Activated CD4-positive, alpha-beta memory T cell treated with anti-CD3 and anti-CD28 coated beads, Interleukin-2, amount 10 ng/mL, durations not matched to agents 7 days and 5 days (primary cell): Measurements from ENCODE around the gene RNF169. TPM values are rescaled to one million over a fixed set of nuclear protein-coding genes. Genes with fewer than 3 reads are reported as not detected.
"Not testable (repeated sequence)": the region's sequence is repeated elsewhere in the genome, so short reads cannot be mapped to it uniquely, and the experiment has no call there.

Source experiments
- CTCF ChIA-PET: fragments of 350-600 bp; sonication (Branson Sonifier 250); formaldehyde crosslinking; loops from one replicate; lab custom pipeline; 2021; ENCODE audit warnings: antibody characterized with exemption, inconsistent platforms; lab: Charles Lee
- POLR2A ChIA-PET: fragments of 350-600 bp; sonication (Branson Sonifier 250); formaldehyde crosslinking; loops from one replicate; lab custom pipeline; 2021; ENCODE audit warnings: antibody characterized with exemption; lab: Charles Lee
- DNase-seq: peaks from one replicate; pipeline ENCODE4 v3.0.0-alpha.2; 2020
- H3K27ac Mint-ChIP-seq: one replicate; pipeline ENCODE4 v1.8.0; 2021; ENCODE audit warnings: mild to moderate bottlenecking, mixed read lengths
- H3K27me3 Mint-ChIP-seq: one replicate; pipeline ENCODE4 v1.8.0; 2021; ENCODE audit warnings: mixed read lengths
- H3K36me3 Mint-ChIP-seq: one replicate; pipeline ENCODE4 v1.8.0; 2021; ENCODE audit warnings: low read depth, mixed read lengths
- H3K4me1 Mint-ChIP-seq: one replicate; pipeline ENCODE4 v1.8.0; 2021; ENCODE audit warnings: mixed read lengths
- H3K4me3 Mint-ChIP-seq: one replicate; pipeline ENCODE4 v1.8.0; 2021; ENCODE audit warnings: mild to moderate bottlenecking, mixed read lengths
- H3K9me3 Mint-ChIP-seq: one replicate; pipeline ENCODE4 v1.8.0; 2021; ENCODE audit warnings: mixed read lengths
- total RNA-seq, 2 experiments: library from RNA; stranded (reverse); gene quantifications; one replicate each; pipeline ENCODE4 v1.2.3, GENCODE V29; 2021

The RNF169 gene
- total RNA-seq, 2 experiments from 2014 or later: 18.6 to 19.1 TPM

DNA sequence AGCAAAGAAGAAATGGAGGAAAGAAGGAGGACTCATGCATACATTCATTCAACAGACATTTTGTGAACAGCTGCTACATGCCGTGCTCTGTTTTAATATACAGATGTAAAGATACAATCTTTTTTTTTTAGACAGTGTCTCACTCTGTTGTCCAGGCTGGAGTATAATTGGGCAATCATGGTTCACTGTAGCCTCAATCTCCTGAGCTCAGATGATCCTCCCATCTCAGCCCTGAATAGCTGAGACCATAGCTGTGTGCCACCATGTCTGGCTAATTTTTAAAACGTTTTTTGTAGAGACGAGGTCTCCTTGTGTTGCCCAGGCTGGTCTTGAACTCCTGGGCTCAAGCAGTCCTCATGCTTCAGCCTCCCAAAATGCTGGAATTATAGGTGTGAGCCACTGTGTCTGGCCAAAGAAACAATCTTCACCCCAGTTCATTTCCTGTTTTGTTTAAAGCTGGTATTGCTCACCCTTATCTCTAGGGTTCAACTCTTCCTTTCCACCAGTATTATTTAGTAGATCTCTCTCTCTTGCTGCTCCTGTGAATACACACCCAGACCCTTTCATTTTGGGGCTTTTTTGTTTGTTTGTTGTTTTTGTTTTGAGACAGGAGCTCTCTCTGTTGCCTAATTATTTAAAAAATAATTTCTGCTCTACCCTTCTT lies 69.8 kb downstream of the RNF169 start:
- ChIA-PET CTCF (interaction anchor here (0.7 to 0.9 kb wide), 2 partner anchors 17 to 94 kb away, joined by 3 read pairs; no protein-coding TSS in a partner anchor), POLR2A (no interaction called here)
- DNase-seq: no peak
- Mint-ChIP-seq H3K4me1 (peaks cover 31% of the 10 kb centered on the region), H3K27me3 (no peaks in the 10 kb centered on the region), H3K27ac (peak overlapping the region; percentile 53), H3K4me3 (no peak overlapping the region), H3K9me3 (peaks cover 3% of the 10 kb centered on the region), H3K36me3 (peaks cover 65% of the 10 kb centered on the region)

DNA sequence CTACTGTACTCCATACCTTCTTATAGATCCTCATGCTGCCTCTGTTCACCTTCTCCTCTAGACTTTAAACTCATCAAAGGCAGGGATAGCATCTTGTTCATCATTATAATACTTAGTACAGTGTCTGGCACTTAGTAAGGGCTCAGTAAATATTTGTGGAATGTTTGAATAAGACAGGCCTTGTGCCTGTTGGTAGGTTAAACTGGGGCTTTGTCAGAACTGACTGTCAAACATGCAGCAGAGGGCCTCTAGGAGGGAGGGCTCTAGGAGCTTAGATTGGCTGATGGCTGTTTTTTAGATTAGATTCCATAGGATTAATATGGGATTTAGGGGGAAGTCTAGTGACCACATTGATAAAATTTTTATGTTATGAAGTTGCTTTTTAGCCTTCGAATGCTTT lies 70.8 kb downstream of the RNF169 start:
- ChIA-PET CTCF (interaction anchor here (0.7 kb wide), 1 partner anchor 157 kb away, joined by 3 read pairs; no protein-coding TSS in a partner anchor), POLR2A (no interaction called here)
- Mint-ChIP-seq H3K27ac (no peak overlapping the region), H3K4me1 (peaks cover 31% of the 10 kb centered on the region), H3K36me3 (peaks cover 75% of the 10 kb centered on the region), H3K9me3 (peaks cover 10% of the 10 kb centered on the region), H3K27me3 (no peaks in the 10 kb centered on the region), H3K4me3 (no peak overlapping the region)
- DNase-seq: no peak

DNA sequence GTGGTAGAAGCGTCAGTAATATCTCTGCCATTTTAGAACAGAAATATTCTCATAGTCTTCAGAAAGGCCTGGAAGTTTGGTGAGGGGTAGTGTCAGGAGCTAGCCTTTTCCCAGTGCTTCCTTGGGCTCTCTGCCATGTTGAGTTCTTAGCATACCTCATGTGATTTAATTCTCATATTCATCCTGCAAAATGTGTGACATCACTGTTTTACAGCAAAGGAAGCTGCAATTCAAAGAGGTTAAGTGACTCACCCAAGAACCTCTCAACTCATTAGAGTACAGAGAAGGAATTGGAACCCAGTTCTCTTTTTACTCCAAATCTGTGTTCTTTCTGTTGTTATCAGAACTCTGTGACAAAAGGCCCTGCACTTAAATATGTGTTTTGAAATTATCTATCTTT lies 72.1 kb downstream of the RNF169 start:
- CTCF ChIA-PET: interaction anchor here (1.0 to 1.2 kb wide), 2 partner anchors 36 to 105 kb away, joined by 3 read pairs; no protein-coding TSS in a partner anchor
- DNase-seq: no peak
- POLR2A ChIA-PET: no interaction called here
- H3K36me3 Mint-ChIP-seq: peaks cover 86% of the 10 kb centered on the region
- H3K4me1 Mint-ChIP-seq: peaks cover 31% of the 10 kb centered on the region
- H3K4me3 Mint-ChIP-seq: no peak overlapping the region
- peaks cover 20% of the 10 kb centered on the region for H3K9me3 Mint-ChIP-seq
- no peaks in the 10 kb centered on the region for H3K27me3 Mint-ChIP-seq
- H3K27ac Mint-ChIP-seq: no peak overlapping the region

DNA sequence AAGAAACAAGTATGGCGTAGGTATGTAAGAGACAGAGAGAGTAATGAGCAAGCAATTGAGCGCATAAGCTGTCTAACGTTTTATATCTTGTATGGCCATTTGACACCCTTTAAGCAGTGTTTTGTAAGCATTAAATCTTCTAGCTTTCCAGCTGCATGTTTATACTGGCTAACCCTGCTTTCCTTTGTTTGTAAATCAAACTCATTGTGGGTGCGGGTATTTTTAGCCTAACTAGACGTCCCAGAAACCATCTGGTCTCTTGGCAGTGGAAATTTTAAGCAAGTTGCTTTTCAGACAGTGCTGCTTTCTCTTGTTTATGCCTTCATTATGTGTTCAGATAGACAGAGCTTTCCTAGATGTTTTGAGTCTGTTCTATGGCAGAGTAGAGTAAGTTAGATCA lies 73.5 kb downstream of the RNF169 start:
- CTCF ChIA-PET: no interaction called here
- DNase-seq: no peak
- H3K4me3 Mint-ChIP-seq: no peak overlapping the region
- H3K9me3 Mint-ChIP-seq: peaks cover 34% of the 10 kb centered on the region
- no peaks in the 10 kb centered on the region for H3K27me3 Mint-ChIP-seq
- H3K4me1 Mint-ChIP-seq: peaks cover 31% of the 10 kb centered on the region
- H3K36me3 Mint-ChIP-seq: peaks cover 87% of the 10 kb centered on the region
- H3K27ac Mint-ChIP-seq: no peak overlapping the region
- POLR2A ChIA-PET: no interaction called here

DNA sequence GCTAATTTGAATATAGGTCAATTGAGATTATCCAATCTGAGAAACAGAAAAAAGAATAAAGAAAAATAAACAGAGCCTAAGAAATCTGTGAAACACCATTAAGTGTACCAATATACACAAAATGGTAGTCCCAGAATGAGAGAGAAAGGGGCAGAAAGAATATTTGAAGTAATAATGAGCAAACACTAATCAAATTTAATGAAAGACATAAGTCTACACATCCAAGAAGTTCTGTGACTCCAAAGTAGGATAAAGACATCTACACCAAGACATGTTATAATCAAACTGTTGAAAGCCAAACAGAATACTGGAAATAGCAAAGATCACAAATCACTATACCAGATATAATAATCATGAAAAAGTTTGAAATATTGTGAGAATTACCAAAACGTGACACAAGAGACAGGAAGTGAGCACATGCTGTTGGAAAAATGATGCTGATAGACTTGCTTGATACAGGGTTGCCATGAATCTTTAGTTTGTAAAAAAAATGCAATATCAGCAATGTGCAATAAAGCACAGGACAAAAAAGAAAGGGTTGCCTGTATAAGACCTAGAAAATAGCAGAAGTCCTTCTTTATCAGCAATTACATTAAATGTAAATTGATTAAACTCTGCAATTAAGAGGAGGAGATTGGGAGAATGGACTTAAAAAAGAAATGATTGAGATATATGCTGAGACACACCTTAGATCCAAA lies 75.8 kb downstream of the RNF169 start:
- CTCF ChIA-PET: no interaction called here

DNA sequence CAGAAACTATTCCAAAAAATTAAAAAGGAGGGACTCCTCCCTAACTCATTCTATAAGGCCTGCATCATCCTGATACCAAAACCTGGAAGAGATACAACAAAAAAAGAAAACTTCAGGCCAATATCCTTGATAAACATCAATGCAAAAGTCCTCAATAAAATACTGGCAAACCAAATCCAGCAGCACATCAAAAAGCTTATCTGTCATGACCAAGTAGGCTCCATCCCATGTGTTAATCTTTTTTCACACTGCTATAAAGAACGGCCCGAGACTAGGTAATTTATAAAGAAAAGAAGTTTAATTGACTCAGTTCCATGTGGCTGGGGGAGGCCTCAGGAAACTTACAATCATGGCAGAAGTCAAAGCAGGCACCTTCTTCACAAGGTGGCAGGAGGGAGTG lies 76.9 kb downstream of the RNF169 start:
- H3K4me1 Mint-ChIP-seq, POLR2A ChIA-PET, H3K27me3 Mint-ChIP-seq, H3K27ac Mint-ChIP-seq, DNase-seq, CTCF ChIA-PET, H3K4me3 Mint-ChIP-seq: not testable (repeated sequence)
- H3K36me3 Mint-ChIP-seq: peaks cover 79% of the 10 kb centered on the region
- H3K9me3 Mint-ChIP-seq: peaks cover 47% of the 10 kb centered on the region

More for the DNA sequence above, 75.8 kb downstream of the RNF169 start:
- no peak for DNase-seq
- Mint-ChIP-seq H3K27me3 (no peaks in the 10 kb centered on the region), H3K4me3 (no peak overlapping the region), H3K36me3 (peaks cover 84% of the 10 kb centered on the region), H3K4me1 (peaks cover 11% of the 10 kb centered on the region), H3K27ac (no peak overlapping the region), H3K9me3 (peaks cover 47% of the 10 kb centered on the region)
- POLR2A ChIA-PET: interaction anchor here (0.7 kb wide), 1 partner anchor 80 kb away, joined by 3 read pairs; no protein-coding TSS in a partner anchor

DNA sequence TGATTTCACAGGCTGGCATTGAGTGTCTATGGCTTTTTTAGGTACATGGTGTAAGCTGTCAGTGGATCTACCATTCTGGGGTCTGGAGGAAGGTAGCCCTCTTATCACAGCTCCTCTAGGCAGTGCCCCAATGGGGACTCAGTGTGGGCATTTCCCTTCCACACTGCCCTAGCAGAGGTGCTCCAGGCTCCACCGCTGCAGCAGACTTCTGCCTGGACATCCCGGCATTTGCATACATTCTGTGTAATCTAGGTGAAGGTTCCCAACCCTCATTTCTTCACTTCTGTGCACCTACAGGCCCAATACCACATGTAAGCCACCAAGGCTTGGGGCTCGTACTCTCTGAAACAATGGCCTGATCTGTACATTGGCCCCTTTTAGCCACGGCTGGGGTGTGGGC lies 78.3 kb downstream of the RNF169 start:
- Mint-ChIP-seq H3K27me3 (no peaks in the 10 kb centered on the region), H3K9me3 (peaks cover 47% of the 10 kb centered on the region), H3K4me3 (no peak overlapping the region), H3K4me1 (no peaks in the 10 kb centered on the region), H3K27ac (no peak overlapping the region), H3K36me3 (peaks cover 81% of the 10 kb centered on the region)
- POLR2A ChIA-PET: no interaction called here
- DNase-seq: no peak
- CTCF ChIA-PET: no interaction called here

DNA sequence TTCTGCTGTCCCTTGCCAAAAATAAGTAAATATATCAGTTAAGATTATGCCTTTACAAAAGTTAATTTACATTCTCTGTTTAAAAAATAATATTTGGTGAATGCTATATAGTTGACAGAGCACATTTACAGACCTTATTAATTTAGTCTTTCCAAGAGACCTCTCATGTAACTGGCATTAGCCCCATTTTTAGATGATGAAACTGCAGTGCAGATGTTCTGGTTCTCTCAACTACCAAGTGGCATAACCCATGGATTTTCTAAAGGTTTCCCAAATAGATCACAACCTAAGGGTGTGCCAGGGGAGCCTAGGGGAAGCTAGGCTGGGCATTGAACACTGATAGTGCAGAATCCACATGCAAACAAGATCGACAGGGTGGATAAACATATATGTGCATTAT lies 88.5 kb downstream of the RNF169 start:
- Mint-ChIP-seq H3K4me3 (no peak overlapping the region), H3K4me1 (no peaks in the 10 kb centered on the region), H3K9me3 (no peaks in the 10 kb centered on the region), H3K27me3 (no peaks in the 10 kb centered on the region), H3K36me3 (peaks cover 60% of the 10 kb centered on the region), H3K27ac (no peak overlapping the region)
- ChIA-PET POLR2A (no interaction called here), CTCF (no interaction called here)
- DNase-seq: no peak

DNA sequence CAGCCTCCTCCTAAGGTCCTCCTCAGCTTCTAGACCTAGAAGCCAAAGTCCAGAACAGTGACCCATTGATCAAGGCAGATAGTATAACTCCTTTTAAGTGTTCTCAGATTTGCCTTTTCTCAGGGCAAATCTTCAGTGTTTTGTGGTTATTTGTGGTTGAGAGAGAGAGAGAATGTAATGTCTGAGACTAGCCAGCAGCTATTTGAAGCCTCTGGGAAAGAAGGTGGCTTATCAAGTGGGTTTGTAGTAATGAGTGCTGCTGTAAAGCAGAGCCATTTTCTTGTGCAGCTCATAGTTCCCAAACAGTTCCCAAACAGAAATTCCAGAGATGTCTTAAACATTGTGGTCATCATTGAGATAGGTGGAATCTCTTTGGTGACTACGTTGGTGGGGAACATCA lies 89.5 kb downstream of the RNF169 start:
- H3K27ac Mint-ChIP-seq: no peak overlapping the region
- no peak overlapping the region for H3K4me3 Mint-ChIP-seq
- CTCF ChIA-PET: no interaction called here
- peaks cover 60% of the 10 kb centered on the region for H3K36me3 Mint-ChIP-seq
- H3K9me3 Mint-ChIP-seq: no peaks in the 10 kb centered on the region
- POLR2A ChIA-PET: no interaction called here
- no peak for DNase-seq
- H3K4me1 Mint-ChIP-seq: no peaks in the 10 kb centered on the region
- H3K27me3 Mint-ChIP-seq: no peaks in the 10 kb centered on the region

DNA sequence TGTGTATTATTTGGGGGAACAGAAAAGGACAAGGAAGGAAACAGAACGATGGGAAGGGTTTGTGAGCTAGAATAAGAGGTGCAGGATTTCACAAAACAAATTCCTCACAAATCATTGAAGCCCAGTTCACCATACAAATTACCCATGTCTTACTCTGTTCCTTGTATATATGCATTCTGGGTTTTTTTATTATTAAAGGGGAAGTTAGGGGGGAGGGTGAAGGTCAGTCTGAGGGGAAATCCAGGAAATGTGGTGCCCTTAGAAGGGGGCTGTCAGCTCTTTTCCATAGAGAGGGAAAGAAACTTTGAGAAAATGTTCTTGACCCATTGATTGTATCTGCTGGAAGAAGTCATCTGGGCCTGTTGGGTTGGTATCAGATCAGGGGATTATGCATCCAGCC lies 90.8 kb downstream of the RNF169 start:
- Mint-ChIP-seq H3K36me3 (peaks cover 61% of the 10 kb centered on the region), H3K4me3 (no peak overlapping the region), H3K27me3 (no peaks in the 10 kb centered on the region), H3K4me1 (no peaks in the 10 kb centered on the region), H3K27ac (no peak overlapping the region), H3K9me3 (no peaks in the 10 kb centered on the region)
- no peak for DNase-seq
- ChIA-PET CTCF (no interaction called here), POLR2A (no interaction called here)

DNA sequence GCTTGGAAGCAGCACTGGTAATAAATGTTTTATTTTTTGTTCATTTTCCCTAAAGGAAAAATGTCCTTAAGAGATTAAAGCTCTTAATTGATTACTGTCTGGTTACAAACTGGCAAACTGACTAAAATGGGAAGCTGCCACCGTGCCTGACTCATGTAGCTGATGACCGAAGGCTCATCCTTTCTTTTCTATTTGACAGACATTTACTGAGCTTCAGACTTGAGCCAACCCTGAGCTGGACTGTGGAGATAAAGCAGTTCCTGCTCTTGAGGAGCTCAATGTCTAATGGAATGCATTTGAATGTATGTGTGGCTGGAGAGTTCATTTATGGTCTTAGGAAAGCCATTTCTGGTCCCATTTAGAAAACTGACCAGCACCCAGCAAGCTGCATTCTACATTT lies 91.3 kb downstream of the RNF169 start:
- Mint-ChIP-seq H3K9me3 (no peaks in the 10 kb centered on the region), H3K27ac (no peak overlapping the region), H3K4me1 (no peaks in the 10 kb centered on the region), H3K36me3 (peaks cover 59% of the 10 kb centered on the region), H3K27me3 (no peaks in the 10 kb centered on the region), H3K4me3 (no peak overlapping the region)
- no peak for DNase-seq
- CTCF ChIA-PET: interaction anchor here (0.9 kb wide), 1 partner anchor 137 kb away, joined by 3 read pairs; no protein-coding TSS in a partner anchor
- POLR2A ChIA-PET: no interaction called here

DNA sequence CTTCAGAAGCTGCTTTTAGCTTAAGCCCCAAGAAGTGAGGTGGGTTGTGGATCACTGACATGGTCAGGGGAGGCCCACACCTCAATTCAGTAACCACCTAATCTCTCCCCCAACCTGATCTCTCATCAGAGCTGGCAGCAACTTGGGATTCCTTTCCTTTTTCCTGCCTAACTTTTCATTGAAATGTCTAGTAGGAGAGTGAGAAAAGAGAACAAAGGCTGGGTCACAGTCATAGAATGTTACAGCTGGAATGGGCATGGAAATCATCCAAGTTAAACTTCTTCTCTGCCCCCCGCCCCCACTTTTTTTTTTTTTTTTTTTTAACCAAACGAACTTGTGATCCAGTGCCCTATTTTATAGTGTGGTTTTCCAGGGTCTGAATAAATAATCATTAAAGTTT lies 91.8 kb downstream of the RNF169 start:
- no peaks in the 10 kb centered on the region for H3K27me3 Mint-ChIP-seq
- H3K4me3 Mint-ChIP-seq: no peak overlapping the region
- H3K27ac Mint-ChIP-seq: no peak overlapping the region
- no peaks in the 10 kb centered on the region for H3K4me1 Mint-ChIP-seq
- H3K36me3 Mint-ChIP-seq: peaks cover 55% of the 10 kb centered on the region
- ChIA-PET POLR2A (no interaction called here), CTCF (interaction anchor here (0.9 kb wide), 1 partner anchor 138 kb away, joined by 3 read pairs; no protein-coding TSS in a partner anchor)
- no peaks in the 10 kb centered on the region for H3K9me3 Mint-ChIP-seq
- DNase-seq: no peak

DNA sequence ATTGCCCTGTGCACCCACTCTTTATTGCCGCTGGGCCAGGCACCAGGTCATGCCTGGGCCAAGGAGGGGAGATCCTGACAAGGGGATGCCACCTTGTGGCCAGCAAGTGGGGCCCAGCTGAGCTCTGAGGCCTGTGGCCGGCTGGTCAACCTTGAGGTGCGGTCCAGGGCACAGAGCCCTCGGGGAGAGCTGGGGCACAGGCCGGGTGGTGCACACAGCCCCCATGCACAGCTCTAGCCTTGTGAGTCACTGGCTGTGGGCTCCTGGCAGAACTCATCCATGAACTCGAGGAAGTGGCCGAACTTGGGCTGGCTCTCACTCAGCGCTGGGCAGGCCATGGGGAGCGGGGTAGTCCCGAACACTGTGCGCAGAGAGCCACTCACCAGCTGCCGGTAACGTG lies 94.3 kb downstream of the RNF169 start:
- Mint-ChIP-seq H3K9me3 (no peaks in the 10 kb centered on the region), H3K27me3 (no peaks in the 10 kb centered on the region), H3K4me1 (peaks cover 8% of the 10 kb centered on the region), H3K27ac (no peak overlapping the region), H3K4me3 (no peak overlapping the region), H3K36me3 (peaks cover 37% of the 10 kb centered on the region)
- ChIA-PET CTCF (no interaction called here), POLR2A (no interaction called here)
- no peak for DNase-seq
